Gastroesophageal sphincter (tissue), 4 donors: ENCODE measurements around the gene LAMA2. TPM values are rescaled to one million over a fixed set of nuclear protein-coding genes. Genes with fewer than 3 reads are reported as not detected.

Source experiments
- ATAC-seq: fragments of 150-250 bp; one replicate; pipeline ENCODE4 v1.9.1; 2016; ENCODE audit warnings: mild to moderate bottlenecking, moderate library complexity
- H3K27ac ChIP-seq, 4 donors: fragments of 200-600 bp; sonication (generic) in 3 of 4; 1 replicate in 3 of 4; 2 replicates in 1 of 4; pipeline ENCODE4 v1.5.1; 2016 to 2019
- H3K27me3 ChIP-seq: fragments of 200-600 bp; sonication (generic); one replicate; pipeline ENCODE4 v1.5.1; 2019
- H3K36me3 ChIP-seq, 2 donors: fragments of 200-600 bp; sonication (generic); one replicate each; pipeline ENCODE4 v1.5.1; 2019; ENCODE audit warnings: control low read depth in 1 of 2
- H3K4me1 ChIP-seq, 3 donors: fragments of 200-600 bp; sonication (generic); 1 replicate in 2 of 3; 2 replicates in 1 of 3; pipeline ENCODE4 v1.5.1; 2016 to 2019; ENCODE audit warnings: control low read depth in 2 of 3
- H3K4me3 ChIP-seq, 2 donors: fragments of 200-600 bp; sonication (generic); one replicate each; pipeline ENCODE4 v1.5.1; 2019; ENCODE audit warnings: mild to moderate bottlenecking in 1 of 2, moderate library complexity in 1 of 2
- H3K9me3 ChIP-seq, 3 donors: fragments of 200-600 bp; sonication (generic); one replicate each; pipeline ENCODE4 v1.5.1; 2017 to 2019; ENCODE audit warnings: control low read depth in 2 of 3
- EP300 ChIP-seq: sonication (generic); formaldehyde crosslinking; IDR thresholded peaks from one replicate; pipeline ENCODE4 v1.6.1; 2017; ENCODE audit warnings: antibody characterized with exemption, mild to moderate bottlenecking
- POLR2A ChIP-seq, 2 donors: fragments of 450-650 bp; IDR thresholded peaks; one replicate each; pipeline ENCODE4 v1.6.1; 2017; ENCODE audit warnings: antibody characterized with exemption in 2 of 2, mild to moderate bottlenecking in 2 of 2, moderate library complexity in 1 of 2
- POLR2AphosphoS5 ChIP-seq: sonication (generic); formaldehyde crosslinking; IDR thresholded peaks from one replicate; pipeline ENCODE4 v1.6.1; 2017; ENCODE audit warnings: antibody characterized with exemption
- WGBS, 2 donors: methylation state at CpG; one replicate each; pipeline ENCODE4 v1.1.5; 2018; ENCODE audit warnings: low coverage in 1 of 2; 5-methylcytosine and 5-hydroxymethylcytosine counted together
- total RNA-seq, 4 donors: library from RNA; depleted of rRNA; stranded (reverse); fragments of >200 nt; gene quantifications; one replicate each; pipeline ENCODE4 v1.1.0, GENCODE V29; 2016
- TF ChIP-seq, protein P1 (sequence below), 4 experiments: fragments of 200-600 bp in 2 of 4; fragments of 450-650 bp in 2 of 4; sonication (generic) in 1 of 4; IDR thresholded peaks; one replicate each; pipeline ENCODE4 v1.5.1; 2017 to 2019; ENCODE audit warnings: antibody characterized with exemption in 4 of 4, mild to moderate bottlenecking in 2 of 4, moderate library complexity in 2 of 4

Gene LAMA2
- total RNA-seq, 4 donors from 2014 or later, result 103 to 199 (median 153) TPM

DNA sequence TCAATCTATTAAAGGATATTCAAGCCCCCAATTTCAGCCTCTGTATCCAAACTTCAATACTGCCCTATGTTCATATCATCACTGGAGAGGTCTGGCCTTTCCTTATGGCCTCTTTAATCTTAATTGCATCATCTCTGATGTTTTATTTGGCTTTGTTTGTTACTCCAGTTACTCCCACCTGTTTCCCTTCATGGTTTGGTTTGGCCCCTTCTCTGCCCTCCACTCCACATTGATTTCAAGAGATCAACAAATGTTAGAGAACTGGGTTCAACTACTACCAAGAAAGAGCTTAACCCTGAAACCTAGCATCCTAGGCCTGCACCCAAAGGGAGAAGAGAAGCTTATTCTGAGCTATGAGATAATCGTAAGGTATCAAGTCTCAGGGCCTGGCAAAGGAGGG lies 221.6 kb downstream of the LAMA2 start:
- H3K9me3 ChIP-seq, result no peaks in the 10 kb centered on the region
- WGBS, 2 donors, result 86 to 100% methylated on average over 1 of the region's 1 CpG
- no peak for TF ChIP-seq POLR2A (IDR thresholded peaks at IDR 0.05)
- TF ChIP-seq EP300, result no peak
- no peak for TF ChIP-seq POLR2AphosphoS5
- TF ChIP-seq, protein P1, sequence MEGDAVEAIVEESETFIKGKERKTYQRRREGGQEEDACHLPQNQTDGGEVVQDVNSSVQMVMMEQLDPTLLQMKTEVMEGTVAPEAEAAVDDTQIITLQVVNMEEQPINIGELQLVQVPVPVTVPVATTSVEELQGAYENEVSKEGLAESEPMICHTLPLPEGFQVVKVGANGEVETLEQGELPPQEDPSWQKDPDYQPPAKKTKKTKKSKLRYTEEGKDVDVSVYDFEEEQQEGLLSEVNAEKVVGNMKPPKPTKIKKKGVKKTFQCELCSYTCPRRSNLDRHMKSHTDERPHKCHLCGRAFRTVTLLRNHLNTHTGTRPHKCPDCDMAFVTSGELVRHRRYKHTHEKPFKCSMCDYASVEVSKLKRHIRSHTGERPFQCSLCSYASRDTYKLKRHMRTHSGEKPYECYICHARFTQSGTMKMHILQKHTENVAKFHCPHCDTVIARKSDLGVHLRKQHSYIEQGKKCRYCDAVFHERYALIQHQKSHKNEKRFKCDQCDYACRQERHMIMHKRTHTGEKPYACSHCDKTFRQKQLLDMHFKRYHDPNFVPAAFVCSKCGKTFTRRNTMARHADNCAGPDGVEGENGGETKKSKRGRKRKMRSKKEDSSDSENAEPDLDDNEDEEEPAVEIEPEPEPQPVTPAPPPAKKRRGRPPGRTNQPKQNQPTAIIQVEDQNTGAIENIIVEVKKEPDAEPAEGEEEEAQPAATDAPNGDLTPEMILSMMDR (IDR thresholded peaks at IDR 0.05), result no peak
- peaks cover 0 to 4% (median 0%) of the 10 kb centered on the region in 3 donors for H3K4me1 ChIP-seq
- H3K27me3 ChIP-seq, result no peaks in the 10 kb centered on the region
- H3K36me3 ChIP-seq, result no peaks in the 10 kb centered on the region
- ATAC-seq, result peak; percentile 62
- H3K27ac ChIP-seq, result peak overlapping the region in 3 of 4 donors; percentile 6 to 62 (median 62)
- H3K4me3 ChIP-seq, result no peak overlapping the region

GRCh38 chr6:129105035-129105434 lies 222.1 kb downstream of the LAMA2 start:
- no peaks in the 10 kb centered on the region for H3K36me3 ChIP-seq
- no peak overlapping the region for H3K4me3 ChIP-seq
- peaks cover 0 to 4% (median 0%) of the 10 kb centered on the region in 3 donors for H3K4me1 ChIP-seq
- WGBS, 2 donors, result 27 to 60% methylated on average over 1 of the region's 1 CpG
- no peak for ATAC-seq
- no peaks in the 10 kb centered on the region for H3K9me3 ChIP-seq
- H3K27me3 ChIP-seq, result no peaks in the 10 kb centered on the region
- no peak for TF ChIP-seq EP300
- no peak for TF ChIP-seq POLR2A (IDR thresholded peaks at IDR 0.05)
- TF ChIP-seq, protein P1 (IDR thresholded peaks at IDR 0.05), result no peak
- no peak for TF ChIP-seq POLR2AphosphoS5
- peak overlapping the region in 2 of 4 donors; percentile 62 for H3K27ac ChIP-seq

DNA sequence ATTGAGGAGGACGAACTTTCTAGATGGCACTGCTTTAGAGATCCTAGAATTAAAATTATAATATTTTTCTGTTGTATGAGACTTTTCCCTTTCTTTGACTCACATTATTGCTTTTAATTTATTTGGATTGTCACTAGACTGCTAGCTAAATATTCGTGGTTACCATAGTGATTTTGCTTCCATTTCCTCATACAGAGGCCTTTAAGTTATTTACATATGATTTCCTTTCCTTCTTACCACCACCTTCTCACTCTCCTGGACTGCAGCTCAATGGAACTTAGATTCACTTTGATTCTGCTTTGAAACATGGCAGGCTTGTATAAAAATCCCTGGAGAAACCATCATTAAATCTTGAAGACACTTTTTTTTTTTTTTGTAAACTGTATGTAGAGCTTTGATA lies 222.9 kb downstream of the LAMA2 start:
- peaks cover 0 to 4% (median 0%) of the 10 kb centered on the region in 3 donors for H3K4me1 ChIP-seq
- TF ChIP-seq POLR2AphosphoS5 (no peak), POLR2A (IDR thresholded peaks at IDR 0.05) (no peak), EP300 (no peak)
- TF ChIP-seq, protein P1 (IDR thresholded peaks at IDR 0.05), result no peak

GRCh38 chr6:129108337-129108736 lies 225.4 kb downstream of the LAMA2 start:
- TF ChIP-seq POLR2A (IDR thresholded peaks at IDR 0.05), result no peak
- no peak for TF ChIP-seq EP300
- TF ChIP-seq POLR2AphosphoS5, result no peak
- TF ChIP-seq, protein P1 (IDR thresholded peaks at IDR 0.05), result no peak
- no peaks in the 10 kb centered on the region for H3K9me3 ChIP-seq
- peaks cover 0 to 4% (median 0%) of the 10 kb centered on the region in 3 donors for H3K4me1 ChIP-seq
- H3K36me3 ChIP-seq, result no peaks in the 10 kb centered on the region
- ATAC-seq, result no peak
- 33 to 50% methylated on average over 1 of the region's 1 CpG for WGBS, 2 donors
- no peaks in the 10 kb centered on the region for H3K27me3 ChIP-seq
- no peak overlapping the region for H3K4me3 ChIP-seq
- H3K27ac ChIP-seq, result no peak overlapping the region

More for the DNA sequence above, 222.9 kb downstream of the LAMA2 start:
- no peaks in the 10 kb centered on the region for H3K9me3 ChIP-seq
- H3K27me3 ChIP-seq, result no peaks in the 10 kb centered on the region
- no peak for ATAC-seq
- H3K4me3 ChIP-seq, result no peak overlapping the region
- H3K27ac ChIP-seq, result peak overlapping the region in 2 of 4 donors; percentile 1 to 62
- 60 to 65% methylated on average over 2 of the region's 2 CpGs for WGBS, 2 donors
- no peaks in the 10 kb centered on the region for H3K36me3 ChIP-seq

- TF ChIP-seq, protein P1 (IDR thresholded peaks at IDR 0.05), result no peak
- no peak for TF ChIP-seq POLR2A (IDR thresholded peaks at IDR 0.05)
- Histone ChIP-seq H3K27me3 (no peaks in the 10 kb centered on the region), H3K27ac (peak overlapping the region in 2 of 4 donors; percentile 19 to 39), H3K4me3 (no peak overlapping the region), H3K36me3 (no peaks in the 10 kb centered on the region), H3K9me3 (no peaks in the 10 kb centered on the region), H3K4me1 (peaks cover 0 to 8% (median 0%) of the 10 kb centered on the region in 3 donors)
- WGBS, 2 donors, result 43 to 50% methylated on average over 1 of the region's 1 CpG
- ATAC-seq, result no peak
Measured at GRCh38 chr6:129110690-129111343, 227.9 kb downstream of the LAMA2 start.
